ENCODE results near the gene CRYGN.

- TF ChIP-seq EZH2phosphoT487 (IDR thresholded peaks at IDR 0.05; ENCODE audit: insufficient read depth, low read depth) (no peak), EZH2 (IDR thresholded peaks at IDR 0.05; ENCODE audit: insufficient read depth, poor library complexity, severe bottlenecking) (no peak)
Observed at GRCh38 chr7:151431768-151432311, 8.1 kb downstream of the CRYGN start.

Data from GM23248 (cell line).